Ascending aorta (tissue), 2 donors: ENCODE results near the gene SC5D. TPM values are rescaled to one million over a fixed set of nuclear protein-coding genes. Genes with fewer than 3 reads are reported as not detected.

Experiments used
- DNase-seq, 2 donors: peaks; one replicate each; pipeline ENCODE4 v3.0.0-alpha.2; 2019; ENCODE audit warnings: low spot score in 2 of 2
- H3K27ac ChIP-seq, 2 donors: fragments of 200-600 bp; sonication (generic); one replicate each; pipeline ENCODE4 v1.5.1; 2016 to 2017; ENCODE audit warnings: mild to moderate bottlenecking in 1 of 2
- H3K27me3 ChIP-seq: fragments of 200-600 bp; sonication (generic); one replicate; pipeline ENCODE4 v1.5.1; 2017
- H3K36me3 ChIP-seq, 2 donors: fragments of 200-600 bp; sonication (generic); one replicate each; pipeline ENCODE4 v1.5.1; 2016
- H3K4me1 ChIP-seq, 2 donors: fragments of 200-600 bp; sonication (generic); one replicate each; pipeline ENCODE4 v1.5.1; 2016 to 2017; ENCODE audit warnings: mild to moderate bottlenecking in 1 of 2
- H3K4me3 ChIP-seq, 2 donors: fragments of 200-600 bp; sonication (generic); one replicate each; pipeline ENCODE4 v1.5.1; 2016 to 2017; ENCODE audit warnings: mild to moderate bottlenecking in 1 of 2
- H3K9me3 ChIP-seq, 2 donors: fragments of 200-600 bp; sonication (generic); one replicate each; pipeline ENCODE4 v1.5.1; 2016
- CTCF ChIP-seq, 3 experiments: fragments of 200-600 bp in 2 of 3; fragments of 450-650 bp in 1 of 3; sonication (generic) in 2 of 3; IDR thresholded peaks; one replicate each; pipeline ENCODE4 v1.5.1; 2016 to 2019; ENCODE audit warnings: antibody characterized with exemption in 3 of 3, mild to moderate bottlenecking in 1 of 3, moderate library complexity in 1 of 3
- intact Hi-C: fragments of 100-400 bp; cut with DNase I; formaldehyde crosslinking; loops from one replicate; pipeline ENCODE4 v1.15.1; 2023
- total RNA-seq: library from RNA; depleted of rRNA; stranded (reverse); fragments of >200 nt; gene quantifications from one replicate; pipeline ENCODE4 v1.1.0, GENCODE V29; 2016

Gene SC5D
- total RNA-seq, 1 donor from 2014 or later, result 18.8 TPM

DNA sequence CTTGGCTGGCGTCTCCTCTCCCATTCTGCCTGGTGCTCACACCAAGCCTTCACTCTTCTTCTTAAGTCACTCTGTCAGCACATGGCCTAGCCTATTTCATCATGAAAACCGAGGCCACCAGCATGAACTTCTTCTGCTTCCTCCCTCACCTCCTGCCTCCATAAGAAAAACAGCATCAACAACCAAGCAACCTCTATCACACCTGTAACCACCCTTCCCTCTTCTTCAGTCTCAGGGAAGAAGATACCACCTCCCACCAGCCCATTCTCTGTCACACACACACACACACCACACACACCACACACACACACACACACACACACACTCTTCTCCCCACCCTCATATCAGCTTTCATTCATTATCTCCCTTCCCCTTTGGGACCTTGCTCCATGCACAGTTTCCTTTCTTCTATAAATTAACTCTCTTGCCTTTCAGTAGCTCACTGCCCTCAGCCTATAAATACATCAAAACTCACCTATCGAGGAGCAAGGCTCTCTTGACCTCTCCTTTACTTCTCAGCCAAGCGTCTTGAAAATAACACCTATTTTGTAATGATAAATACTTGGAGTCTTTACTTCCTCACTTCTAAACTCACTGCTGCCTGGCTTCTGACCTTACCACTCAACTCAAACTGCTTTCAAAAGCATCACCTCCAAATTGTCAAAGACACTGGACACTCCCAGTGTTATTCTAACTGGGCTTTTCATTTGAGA is 36.6 kb downstream of the SC5D start:
- intact Hi-C loops, result loop anchor here (10.0 kb wide), 1 partner anchor 1176 kb away; no protein-coding TSS in a partner anchor
- TF ChIP-seq CTCF (IDR thresholded peaks at IDR 0.05), result no peak
- no peaks in the 10 kb centered on the region for H3K4me1 ChIP-seq
- H3K27me3 ChIP-seq, result no peaks in the 10 kb centered on the region
- DNase-seq, result no peak
- H3K36me3 ChIP-seq, result no peaks in the 10 kb centered on the region
- H3K4me3 ChIP-seq, result no peak overlapping the region
- no peaks in the 10 kb centered on the region for H3K9me3 ChIP-seq
- H3K27ac ChIP-seq, result no peak overlapping the region

DNA sequence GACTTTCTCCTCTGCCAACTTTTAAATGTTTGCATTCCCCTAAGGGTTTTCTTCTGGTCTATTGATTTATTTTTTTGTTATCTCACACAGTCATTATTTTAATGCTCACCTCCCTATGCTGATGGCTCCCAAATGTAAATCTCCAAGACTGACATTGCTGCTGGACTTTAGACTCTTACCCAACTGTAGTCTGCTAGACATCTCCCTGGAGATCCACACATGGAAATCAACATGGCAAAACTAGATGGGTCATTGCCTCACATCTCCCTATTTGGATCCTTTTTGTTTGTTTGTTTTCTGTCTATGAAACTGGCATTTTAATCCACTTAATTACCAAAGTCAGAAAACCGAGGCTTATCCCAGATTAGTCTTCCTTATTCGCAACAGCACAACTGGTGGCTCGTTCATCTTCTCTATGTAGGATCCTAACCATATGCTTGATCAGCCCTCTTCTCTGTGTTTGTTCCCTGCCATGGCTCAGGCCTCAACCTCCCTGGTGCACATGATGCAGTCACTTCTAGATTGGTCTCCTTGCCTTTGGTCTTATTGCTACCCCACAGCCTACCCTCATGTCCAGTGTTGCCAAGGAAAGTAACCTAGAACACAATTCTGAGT is 37.3 kb downstream of the SC5D start:
- TF ChIP-seq CTCF (IDR thresholded peaks at IDR 0.05), result no peak
- Histone ChIP-seq H3K4me1 (no peaks in the 10 kb centered on the region), H3K36me3 (no peaks in the 10 kb centered on the region), H3K9me3 (no peaks in the 10 kb centered on the region), H3K27ac (no peak overlapping the region), H3K27me3 (no peaks in the 10 kb centered on the region), H3K4me3 (no peak overlapping the region)
- no peak for DNase-seq
- intact Hi-C loops, result loop anchor here (10.0 kb wide), 1 partner anchor 1175 kb away; no protein-coding TSS in a partner anchor

GRCh38 chr11:121330614-121331435 is 38.3 kb downstream of the SC5D start:
- Histone ChIP-seq H3K27me3 (no peaks in the 10 kb centered on the region), H3K9me3 (no peaks in the 10 kb centered on the region), H3K27ac (no peak overlapping the region), H3K4me3 (no peak overlapping the region), H3K4me1 (no peaks in the 10 kb centered on the region), H3K36me3 (no peaks in the 10 kb centered on the region)
- intact Hi-C loops, result no loop called here
- no peak for DNase-seq
- TF ChIP-seq CTCF (IDR thresholded peaks at IDR 0.05), result no peak

GRCh38 chr11:121334973-121335710 is 42.6 kb downstream of the SC5D start:
- Histone ChIP-seq H3K27me3 (no peaks in the 10 kb centered on the region), H3K9me3 (no peaks in the 10 kb centered on the region), H3K36me3 (no peaks in the 10 kb centered on the region), H3K27ac (no peak overlapping the region), H3K4me1 (no peaks in the 10 kb centered on the region), H3K4me3 (no peak overlapping the region)
- no peak for TF ChIP-seq CTCF (IDR thresholded peaks at IDR 0.05)
- no peak for DNase-seq
- intact Hi-C loops, result no loop called here

DNA sequence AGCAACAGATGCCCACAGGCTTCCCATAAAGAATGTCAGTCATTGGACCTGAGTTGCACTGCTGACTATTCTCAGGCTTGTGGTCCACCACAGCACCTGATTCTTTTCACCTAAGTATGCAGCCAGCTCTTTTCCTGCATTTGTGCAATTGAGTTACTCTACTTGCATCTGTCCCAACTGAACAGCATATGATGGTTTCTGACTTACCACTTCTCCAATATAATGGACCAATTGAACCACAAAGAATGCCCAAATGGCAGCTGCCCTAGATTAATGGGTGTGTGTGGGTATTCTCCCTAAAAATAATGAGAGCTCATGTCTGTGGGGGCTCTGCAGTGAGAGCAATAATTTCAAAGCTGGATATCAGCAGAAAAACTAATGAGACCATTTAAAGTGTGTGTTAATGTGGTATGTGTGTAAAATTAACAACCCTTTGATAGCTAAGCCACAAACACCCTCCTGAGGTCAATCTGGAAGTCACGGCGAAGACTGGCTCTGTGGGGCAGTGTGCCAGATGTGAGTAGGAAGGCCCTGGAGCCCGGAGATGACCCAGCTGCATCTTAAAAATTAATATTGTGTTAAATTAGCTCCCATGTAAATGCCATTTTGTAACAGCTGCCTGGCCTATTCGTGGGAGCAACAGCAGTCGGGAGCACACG is 43.8 kb downstream of the SC5D start:
- TF ChIP-seq CTCF (IDR thresholded peaks at IDR 0.05), result no peak
- Histone ChIP-seq H3K9me3 (no peaks in the 10 kb centered on the region), H3K36me3 (no peaks in the 10 kb centered on the region), H3K4me1 (no peaks in the 10 kb centered on the region), H3K27ac (no peak overlapping the region), H3K4me3 (no peak overlapping the region), H3K27me3 (no peaks in the 10 kb centered on the region)
- DNase-seq, result no peak
- intact Hi-C loops, result no loop called here
